Measurements from ENCODE around the gene EPHA10.
"Not testable (repeated sequence)": the region's sequence is repeated elsewhere in the genome, so short reads cannot be mapped to it uniquely, and the experiment has no call there.

GRCh38 chr1:37684182-37684581 is 80.7 kb downstream of the EPHA10 start:
- TF ChIP-seq EZH2 (IDR thresholded peaks at IDR 0.05); POLR2AphosphoS5 (IDR thresholded peaks at IDR 0.05; ENCODE audit: borderline replicate concordance, low read depth, low read length): not testable (repeated sequence)
